HG03378 (cell line): Measurements from ENCODE around the gene DPYSL4.

Experiments
- ATAC-seq: cut with Tn5 transposase; IDR thresholded peaks from one replicate; pipeline ENCODE4 v1.9.1; 2021; ENCODE audit warnings: mild to moderate bottlenecking, moderate library complexity; ENCODE audit not compliant: unreplicated experiment

DPYSL4 gene

GRCh38 chr10:132253092-132253687, 66.4 kb downstream of the DPYSL4 start:
- ATAC-seq: no peak

- no peak for ATAC-seq
Observed at GRCh38 chr10:132254841-132255240, 68.1 kb downstream of the DPYSL4 start.
